ENCODE results near the gene PRKD2. TPM values are rescaled to one million over a fixed set of nuclear protein-coding genes. Genes with fewer than 3 reads are reported as not detected.

Gene PRKD2
- total and polyA plus RNA-seq, 2 experiments from 2014 or later: 53.8 to 68.0 TPM

DNA sequence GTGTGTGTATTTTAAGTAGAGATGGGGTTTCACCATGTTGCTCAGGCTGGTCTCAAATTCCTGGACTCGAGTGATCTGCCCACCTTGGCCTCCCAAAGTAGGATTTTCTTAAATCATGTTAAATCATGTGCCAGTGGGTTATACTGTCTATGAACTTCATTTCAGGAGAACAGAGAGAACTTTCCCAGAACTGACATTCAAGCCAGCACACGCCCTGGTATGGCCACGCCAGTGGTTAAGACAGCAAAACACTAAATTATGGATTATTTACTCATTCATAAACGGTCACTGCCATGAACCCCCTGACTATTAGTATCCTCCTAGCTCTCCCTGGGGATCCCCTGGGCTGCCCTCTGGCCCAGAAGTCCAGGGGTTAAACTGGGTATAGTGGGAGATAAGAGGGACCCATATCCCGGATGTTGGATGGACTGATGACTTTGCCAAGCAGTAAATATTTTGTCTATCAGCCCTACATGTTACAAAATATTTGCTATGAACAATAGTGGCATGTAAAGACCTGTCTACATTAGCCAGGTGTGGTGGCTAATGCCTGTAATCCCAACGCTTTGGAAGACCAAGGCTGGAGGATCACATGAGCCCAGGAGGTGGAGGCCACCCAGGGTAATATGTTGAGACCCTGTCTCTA is 45.5 kb upstream of the PRKD2 start (continued):
- TF ChIP-seq, protein P1, sequence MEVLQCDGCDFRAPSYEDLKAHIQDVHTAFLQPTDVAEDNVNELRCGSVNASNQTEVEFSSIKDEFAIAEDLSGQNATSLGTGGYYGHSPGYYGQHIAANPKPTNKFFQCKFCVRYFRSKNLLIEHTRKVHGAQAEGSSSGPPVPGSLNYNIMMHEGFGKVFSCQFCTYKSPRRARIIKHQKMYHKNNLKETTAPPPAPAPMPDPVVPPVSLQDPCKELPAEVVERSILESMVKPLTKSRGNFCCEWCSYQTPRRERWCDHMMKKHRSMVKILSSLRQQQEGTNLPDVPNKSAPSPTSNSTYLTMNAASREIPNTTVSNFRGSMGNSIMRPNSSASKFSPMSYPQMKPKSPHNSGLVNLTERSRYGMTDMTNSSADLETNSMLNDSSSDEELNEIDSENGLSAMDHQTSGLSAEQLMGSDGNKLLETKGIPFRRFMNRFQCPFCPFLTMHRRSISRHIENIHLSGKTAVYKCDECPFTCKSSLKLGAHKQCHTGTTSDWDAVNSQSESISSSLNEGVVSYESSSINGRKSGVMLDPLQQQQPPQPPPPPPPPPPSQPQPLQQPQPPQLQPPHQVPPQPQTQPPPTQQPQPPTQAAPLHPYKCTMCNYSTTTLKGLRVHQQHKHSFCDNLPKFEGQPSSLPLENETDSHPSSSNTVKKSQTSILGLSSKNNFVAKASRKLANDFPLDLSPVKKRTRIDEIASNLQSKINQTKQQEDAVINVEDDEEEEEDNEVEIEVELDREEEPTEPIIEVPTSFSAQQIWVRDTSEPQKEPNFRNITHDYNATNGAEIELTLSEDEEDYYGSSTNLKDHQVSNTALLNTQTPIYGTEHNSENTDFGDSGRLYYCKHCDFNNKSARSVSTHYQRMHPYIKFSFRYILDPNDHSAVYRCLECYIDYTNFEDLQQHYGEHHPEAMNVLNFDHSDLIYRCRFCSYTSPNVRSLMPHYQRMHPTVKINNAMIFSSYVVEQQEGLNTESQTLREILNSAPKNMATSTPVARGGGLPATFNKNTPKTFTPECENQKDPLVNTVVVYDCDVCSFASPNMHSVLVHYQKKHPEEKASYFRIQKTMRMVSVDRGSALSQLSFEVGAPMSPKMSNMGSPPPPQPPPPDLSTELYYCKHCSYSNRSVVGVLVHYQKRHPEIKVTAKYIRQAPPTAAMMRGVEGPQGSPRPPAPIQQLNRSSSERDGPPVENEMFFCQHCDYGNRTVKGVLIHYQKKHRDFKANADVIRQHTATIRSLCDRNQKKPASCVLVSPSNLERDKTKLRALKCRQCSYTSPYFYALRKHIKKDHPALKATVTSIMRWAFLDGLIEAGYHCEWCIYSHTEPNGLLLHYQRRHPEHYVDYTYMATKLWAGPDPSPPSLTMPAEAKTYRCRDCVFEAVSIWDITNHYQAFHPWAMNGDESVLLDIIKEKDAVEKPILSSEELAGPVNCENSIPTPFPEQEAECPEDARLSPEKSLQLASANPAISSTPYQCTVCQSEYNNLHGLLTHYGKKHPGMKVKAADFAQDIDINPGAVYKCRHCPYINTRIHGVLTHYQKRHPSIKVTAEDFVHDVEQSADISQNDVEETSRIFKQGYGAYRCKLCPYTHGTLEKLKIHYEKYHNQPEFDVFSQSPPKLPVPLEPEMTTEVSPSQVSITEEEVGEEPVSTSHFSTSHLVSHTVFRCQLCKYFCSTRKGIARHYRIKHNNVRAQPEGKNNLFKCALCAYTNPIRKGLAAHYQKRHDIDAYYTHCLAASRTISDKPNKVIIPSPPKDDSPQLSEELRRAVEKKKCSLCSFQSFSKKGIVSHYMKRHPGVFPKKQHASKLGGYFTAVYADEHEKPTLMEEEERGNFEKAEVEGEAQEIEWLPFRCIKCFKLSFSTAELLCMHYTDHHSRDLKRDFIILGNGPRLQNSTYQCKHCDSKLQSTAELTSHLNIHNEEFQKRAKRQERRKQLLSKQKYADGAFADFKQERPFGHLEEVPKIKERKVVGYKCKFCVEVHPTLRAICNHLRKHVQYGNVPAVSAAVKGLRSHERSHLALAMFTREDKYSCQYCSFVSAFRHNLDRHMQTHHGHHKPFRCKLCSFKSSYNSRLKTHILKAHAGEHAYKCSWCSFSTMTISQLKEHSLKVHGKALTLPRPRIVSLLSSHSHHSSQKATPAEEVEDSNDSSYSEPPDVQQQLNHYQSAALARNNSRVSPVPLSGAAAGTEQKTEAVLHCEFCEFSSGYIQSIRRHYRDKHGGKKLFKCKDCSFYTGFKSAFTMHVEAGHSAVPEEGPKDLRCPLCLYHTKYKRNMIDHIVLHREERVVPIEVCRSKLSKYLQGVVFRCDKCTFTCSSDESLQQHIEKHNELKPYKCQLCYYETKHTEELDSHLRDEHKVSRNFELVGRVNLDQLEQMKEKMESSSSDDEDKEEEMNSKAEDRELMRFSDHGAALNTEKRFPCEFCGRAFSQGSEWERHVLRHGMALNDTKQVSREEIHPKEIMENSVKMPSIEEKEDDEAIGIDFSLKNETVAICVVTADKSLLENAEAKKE (CRISPR knock-in tag; IDR thresholded peaks at IDR 0.05): no peak
- TF ChIP-seq EZH2 (IDR thresholded peaks at IDR 0.05; ENCODE audit: low read depth, unreplicated experiment) (no peak), EZH2phosphoT487 (IDR thresholded peaks at IDR 0.05; ENCODE audit: unreplicated experiment) (no peak)
- TF ChIP-seq, protein P2, sequence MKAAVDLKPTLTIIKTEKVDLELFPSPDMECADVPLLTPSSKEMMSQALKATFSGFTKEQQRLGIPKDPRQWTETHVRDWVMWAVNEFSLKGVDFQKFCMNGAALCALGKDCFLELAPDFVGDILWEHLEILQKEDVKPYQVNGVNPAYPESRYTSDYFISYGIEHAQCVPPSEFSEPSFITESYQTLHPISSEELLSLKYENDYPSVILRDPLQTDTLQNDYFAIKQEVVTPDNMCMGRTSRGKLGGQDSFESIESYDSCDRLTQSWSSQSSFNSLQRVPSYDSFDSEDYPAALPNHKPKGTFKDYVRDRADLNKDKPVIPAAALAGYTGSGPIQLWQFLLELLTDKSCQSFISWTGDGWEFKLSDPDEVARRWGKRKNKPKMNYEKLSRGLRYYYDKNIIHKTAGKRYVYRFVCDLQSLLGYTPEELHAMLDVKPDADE (IDR thresholded peaks at IDR 0.05): no peak

DNA sequence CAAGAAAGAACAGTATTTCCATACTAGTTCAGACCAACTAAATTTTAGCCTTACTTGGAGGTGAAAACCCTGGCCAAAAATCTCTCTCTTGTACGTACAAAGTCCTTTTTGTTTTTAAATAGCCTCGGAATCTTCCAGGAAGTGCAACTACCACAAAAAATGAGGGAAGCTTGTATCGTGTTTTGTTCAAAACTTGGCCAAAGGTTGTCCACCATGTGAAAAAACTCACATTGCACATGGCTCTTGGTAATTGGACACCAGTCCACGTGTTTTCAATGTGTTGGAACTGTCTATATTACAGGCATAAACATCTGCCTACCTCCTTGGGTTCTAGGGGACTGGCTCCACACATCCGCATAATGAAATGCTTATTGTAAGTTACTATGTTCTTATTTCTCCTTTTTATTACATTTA is 44.5 kb upstream of the PRKD2 start:
- Histone ChIP-seq H3K27ac (ENCODE audit: low read depth) (no peak overlapping the region), H2AFZ (no peak overlapping the region), H3K4me2 (no peak overlapping the region), H4K20me1 (replicated peaks; ENCODE audit: insufficient read depth) (no peaks in the 10 kb centered on the region; the same call in none of the 2 replicates), H3K4me1 (ENCODE audit: insufficient read depth) (peaks cover 5% of the 10 kb centered on the region; the same call in 1 of the 2 replicates), H3K4me3 (no peak overlapping the region), H3K79me2 (replicated peaks; ENCODE audit: insufficient read depth) (no peaks in the 10 kb centered on the region), H3K27me3 (ENCODE audit: insufficient read depth) (no peaks in the 10 kb centered on the region), H3K9me2 (ENCODE audit: insufficient read depth) (no peaks in the 10 kb centered on the region), H3F3A (replicated peaks; ENCODE audit: low read depth) (peaks cover 6% of the 10 kb centered on the region; the same call in 1 of the 2 replicates), H3K36me3 (ENCODE audit: insufficient read depth) (no peaks in the 10 kb centered on the region; the same call in 1 of the 2 replicates)
- no peaks in the 10 kb centered on the region; the same call in 2 of the 3 replicates for H3K9me3 Mint-ChIP-seq
- peaks cover 12% of the 10 kb centered on the region for H3K27me3 Mint-ChIP-seq (ENCODE audit: insufficient read depth, low read depth, poor library complexity)
- H3K4me1 Mint-ChIP-seq: peaks cover 11% of the 10 kb centered on the region
- no peak overlapping the region for H3K27ac Mint-ChIP-seq
- peaks cover 21% of the 10 kb centered on the region for H3K36me3 Mint-ChIP-seq (ENCODE audit: low read depth)
- ATAC-seq (no peak), DNase-seq (ENCODE audit: low spot score) (no peak)
- no peak overlapping the region for H3K4me3 Mint-ChIP-seq
- TF ChIP-seq, protein P3, sequence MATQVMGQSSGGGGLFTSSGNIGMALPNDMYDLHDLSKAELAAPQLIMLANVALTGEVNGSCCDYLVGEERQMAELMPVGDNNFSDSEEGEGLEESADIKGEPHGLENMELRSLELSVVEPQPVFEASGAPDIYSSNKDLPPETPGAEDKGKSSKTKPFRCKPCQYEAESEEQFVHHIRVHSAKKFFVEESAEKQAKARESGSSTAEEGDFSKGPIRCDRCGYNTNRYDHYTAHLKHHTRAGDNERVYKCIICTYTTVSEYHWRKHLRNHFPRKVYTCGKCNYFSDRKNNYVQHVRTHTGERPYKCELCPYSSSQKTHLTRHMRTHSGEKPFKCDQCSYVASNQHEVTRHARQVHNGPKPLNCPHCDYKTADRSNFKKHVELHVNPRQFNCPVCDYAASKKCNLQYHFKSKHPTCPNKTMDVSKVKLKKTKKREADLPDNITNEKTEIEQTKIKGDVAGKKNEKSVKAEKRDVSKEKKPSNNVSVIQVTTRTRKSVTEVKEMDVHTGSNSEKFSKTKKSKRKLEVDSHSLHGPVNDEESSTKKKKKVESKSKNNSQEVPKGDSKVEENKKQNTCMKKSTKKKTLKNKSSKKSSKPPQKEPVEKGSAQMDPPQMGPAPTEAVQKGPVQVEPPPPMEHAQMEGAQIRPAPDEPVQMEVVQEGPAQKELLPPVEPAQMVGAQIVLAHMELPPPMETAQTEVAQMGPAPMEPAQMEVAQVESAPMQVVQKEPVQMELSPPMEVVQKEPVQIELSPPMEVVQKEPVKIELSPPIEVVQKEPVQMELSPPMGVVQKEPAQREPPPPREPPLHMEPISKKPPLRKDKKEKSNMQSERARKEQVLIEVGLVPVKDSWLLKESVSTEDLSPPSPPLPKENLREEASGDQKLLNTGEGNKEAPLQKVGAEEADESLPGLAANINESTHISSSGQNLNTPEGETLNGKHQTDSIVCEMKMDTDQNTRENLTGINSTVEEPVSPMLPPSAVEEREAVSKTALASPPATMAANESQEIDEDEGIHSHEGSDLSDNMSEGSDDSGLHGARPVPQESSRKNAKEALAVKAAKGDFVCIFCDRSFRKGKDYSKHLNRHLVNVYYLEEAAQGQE (IDR thresholded peaks at IDR 0.05; ENCODE audit: unreplicated experiment): no peak
- no peak for TF ChIP-seq JUNB (IDR thresholded peaks at IDR 0.05; ENCODE audit: unreplicated experiment)
- no peak for TF ChIP-seq POLR2AphosphoS5 (IDR thresholded peaks at IDR 0.05; ENCODE audit: low read depth)
- no peak for TF ChIP-seq ZNF114 (CRISPR knock-in tag; IDR thresholded peaks at IDR 0.05)
